Endothelial cell of umbilical vein (primary cell): ENCODE data around the gene SYNJ2BP.

ENCODE experiments used
- JUN ChIP-seq: IDR thresholded peaks from 2 replicates; pipeline ENCODE4 v1.6.1; 2011; ENCODE audit warnings: borderline replicate concordance, low read depth; ENCODE audit not compliant: insufficient read length, insufficient read depth
- POLR2A ChIP-seq: IDR thresholded peaks from 2 replicates; pipeline ENCODE4 v1.6.1; 2012; ENCODE audit warnings: low read depth, mild to moderate bottlenecking, control low read depth, low read length

- TF ChIP-seq POLR2A: no peak
- TF ChIP-seq JUN: no peak
Measured at GRCh38 chr14:70380824-70381223, 36.1 kb downstream of the SYNJ2BP start.
